Activated B cell treated with CpG ODN at 0.5 μM for 24 hours (primary cell): ENCODE data around the gene RIIAD1. TPM values are rescaled to one million over a fixed set of nuclear protein-coding genes. Genes with fewer than 3 reads are reported as not detected.

Experiments used
- ATAC-seq: fragments of 200-7000 bp; cut with Tn5 transposase; one replicate; pipeline ENCODE4 v1.10.0; 2021; ENCODE audit warnings: low read depth, mild to moderate bottlenecking, moderate library complexity
- CTCF ChIA-PET: fragments of 350-600 bp; sonication (Branson Sonifier 250); formaldehyde crosslinking; loops from one replicate; lab custom pipeline; 2021; ENCODE audit warnings: antibody characterized with exemption; lab: Charles Lee
- POLR2A ChIA-PET: fragments of 350-600 bp; sonication (Branson Sonifier 250); formaldehyde crosslinking; loops from one replicate; lab custom pipeline; 2021; ENCODE audit warnings: antibody characterized with exemption; lab: Charles Lee
- DNase-seq: peaks from one replicate; pipeline ENCODE4 v3.0.0; 2022
- H3K27ac Mint-ChIP-seq: one replicate; pipeline ENCODE4 v1.8.0; 2020; ENCODE audit warnings: mixed read lengths
- H3K27me3 Mint-ChIP-seq: one replicate; pipeline ENCODE4 v1.8.0; 2021; ENCODE audit warnings: mixed read lengths
- H3K36me3 Mint-ChIP-seq: one replicate; pipeline ENCODE4 v1.8.0; 2021; ENCODE audit warnings: low read depth, mixed read lengths
- H3K4me1 Mint-ChIP-seq: one replicate; pipeline ENCODE4 v1.8.0; 2021; ENCODE audit warnings: mixed read lengths
- H3K4me3 Mint-ChIP-seq: one replicate; pipeline ENCODE4 v1.8.0; 2020; ENCODE audit warnings: mild to moderate bottlenecking, mixed read lengths
- H3K9me3 Mint-ChIP-seq: one replicate; pipeline ENCODE4 v1.8.0; 2020; ENCODE audit warnings: mixed read lengths
- intact Hi-C: fragments of 100-400 bp; cut with micrococcal nuclease; formaldehyde crosslinking; loops from one replicate; pipeline ENCODE4 v1.15.1; 2024
- total RNA-seq: library from RNA; stranded (reverse); gene quantifications from 2 replicates; pipeline ENCODE4 v1.2.3, GENCODE V29; 2022
- TF ChIP-seq, protein P1 (sequence below): fragments of 200-600 bp; IDR thresholded peaks from one replicate; pipeline ENCODE4 v1.8.0; 2022; ENCODE audit warnings: antibody characterized with exemption, mild to moderate bottlenecking

The RIIAD1 gene
- total RNA-seq, 1 donor from 2014 or later = not detected

DNA sequence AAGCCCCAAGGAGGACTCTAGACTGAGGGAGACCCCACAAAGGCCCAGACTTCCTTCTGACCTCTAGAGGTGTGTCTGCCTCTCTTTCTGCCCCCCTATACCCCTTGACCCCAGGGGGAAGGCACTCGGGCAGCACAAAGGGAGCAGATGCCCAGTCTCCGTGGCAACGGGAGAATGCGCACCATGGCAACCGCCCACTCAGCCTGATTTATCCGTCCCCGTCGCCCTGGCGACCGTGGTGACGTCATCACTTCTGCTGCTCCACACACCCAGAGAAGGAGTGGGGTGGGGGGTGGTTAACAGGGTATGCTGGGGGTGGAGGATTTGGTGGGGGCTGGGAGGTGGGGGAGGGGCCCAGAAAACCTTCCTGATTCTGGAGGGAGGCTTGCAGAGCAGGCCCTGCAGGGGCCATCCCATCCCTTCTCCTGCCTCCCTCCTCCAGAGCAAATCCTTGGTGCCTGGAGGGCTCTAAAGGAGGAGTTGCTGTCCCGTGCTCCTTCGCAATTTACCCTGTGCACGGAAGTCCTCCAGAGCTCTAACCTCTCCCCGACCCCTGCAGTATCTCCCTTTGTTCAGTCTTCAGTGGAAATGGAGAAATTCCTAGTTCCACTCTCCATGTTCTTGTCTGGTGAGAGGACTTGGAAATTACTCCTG lies 11.0 kb upstream of the RIIAD1 start:
- TF ChIP-seq, protein P1, sequence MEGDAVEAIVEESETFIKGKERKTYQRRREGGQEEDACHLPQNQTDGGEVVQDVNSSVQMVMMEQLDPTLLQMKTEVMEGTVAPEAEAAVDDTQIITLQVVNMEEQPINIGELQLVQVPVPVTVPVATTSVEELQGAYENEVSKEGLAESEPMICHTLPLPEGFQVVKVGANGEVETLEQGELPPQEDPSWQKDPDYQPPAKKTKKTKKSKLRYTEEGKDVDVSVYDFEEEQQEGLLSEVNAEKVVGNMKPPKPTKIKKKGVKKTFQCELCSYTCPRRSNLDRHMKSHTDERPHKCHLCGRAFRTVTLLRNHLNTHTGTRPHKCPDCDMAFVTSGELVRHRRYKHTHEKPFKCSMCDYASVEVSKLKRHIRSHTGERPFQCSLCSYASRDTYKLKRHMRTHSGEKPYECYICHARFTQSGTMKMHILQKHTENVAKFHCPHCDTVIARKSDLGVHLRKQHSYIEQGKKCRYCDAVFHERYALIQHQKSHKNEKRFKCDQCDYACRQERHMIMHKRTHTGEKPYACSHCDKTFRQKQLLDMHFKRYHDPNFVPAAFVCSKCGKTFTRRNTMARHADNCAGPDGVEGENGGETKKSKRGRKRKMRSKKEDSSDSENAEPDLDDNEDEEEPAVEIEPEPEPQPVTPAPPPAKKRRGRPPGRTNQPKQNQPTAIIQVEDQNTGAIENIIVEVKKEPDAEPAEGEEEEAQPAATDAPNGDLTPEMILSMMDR = no peak
- no peak overlapping the region for H3K27ac Mint-ChIP-seq
- H3K4me1 Mint-ChIP-seq = peaks cover 5% of the 10 kb centered on the region
- intact Hi-C loops = no loop called here
- ATAC-seq (no peak), DNase-seq (no peak)
- H3K36me3 Mint-ChIP-seq = no peaks in the 10 kb centered on the region
- H3K9me3 Mint-ChIP-seq = no peaks in the 10 kb centered on the region
- peaks cover 5% of the 10 kb centered on the region for H3K27me3 Mint-ChIP-seq
- H3K4me3 Mint-ChIP-seq = no peak overlapping the region
- POLR2A ChIA-PET = no interaction called here
- CTCF ChIA-PET = no interaction called here

GRCh38 chr1:151711044-151711800 lies 10.1 kb upstream of the RIIAD1 start:
- H3K36me3 Mint-ChIP-seq = no peaks in the 10 kb centered on the region
- ChIA-PET CTCF (no interaction called here), POLR2A (no interaction called here)
- ATAC-seq = no peak
- H3K27me3 Mint-ChIP-seq = peaks cover 13% of the 10 kb centered on the region
- no peaks in the 10 kb centered on the region for H3K9me3 Mint-ChIP-seq
- H3K4me1 Mint-ChIP-seq = peaks cover 5% of the 10 kb centered on the region
- TF ChIP-seq, protein P1 = no peak
- intact Hi-C loops = no loop called here
- H3K27ac Mint-ChIP-seq = no peak overlapping the region
- no peak overlapping the region for H3K4me3 Mint-ChIP-seq
- DNase-seq = no peak

DNA sequence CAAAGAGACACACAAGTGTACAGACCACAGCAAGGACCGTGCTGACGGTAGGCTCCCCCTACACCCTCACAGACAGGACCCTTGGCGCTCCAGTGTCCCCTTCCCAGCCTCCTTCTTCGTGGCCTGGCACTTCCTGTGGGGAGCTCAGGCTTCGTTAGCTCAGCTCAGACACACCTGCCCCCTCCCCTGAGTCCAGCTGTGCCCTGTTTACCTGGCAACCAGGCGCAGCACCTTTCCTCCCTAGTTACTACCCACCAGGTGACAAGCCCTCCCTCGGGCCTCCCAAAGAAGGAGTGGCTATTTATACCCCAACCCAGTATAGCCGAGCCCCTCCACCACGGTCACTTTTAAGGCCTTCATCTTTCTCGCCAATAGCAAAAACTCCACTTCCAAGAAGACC lies 9.4 kb upstream of the RIIAD1 start:
- intact Hi-C loops = no loop called here
- no peak for ATAC-seq

GRCh38 chr1:151713044-151713443 lies 8.3 kb upstream of the RIIAD1 start:
- TF ChIP-seq, protein P1 = no peak
- ChIA-PET POLR2A (no interaction called here), CTCF (no interaction called here)
- intact Hi-C loops = no loop called here
- ATAC-seq (no peak), DNase-seq (no peak)
- Mint-ChIP-seq H3K9me3 (no peaks in the 10 kb centered on the region), H3K4me3 (no peak overlapping the region), H3K27ac (no peak overlapping the region), H3K27me3 (peaks cover 27% of the 10 kb centered on the region), H3K36me3 (no peaks in the 10 kb centered on the region), H3K4me1 (peaks cover 5% of the 10 kb centered on the region)

More for the DNA sequence above, 9.4 kb upstream of the RIIAD1 start:
- TF ChIP-seq, protein P1 = no peak
- Mint-ChIP-seq H3K4me3 (no peak overlapping the region), H3K27me3 (peaks cover 17% of the 10 kb centered on the region), H3K27ac (no peak overlapping the region), H3K9me3 (no peaks in the 10 kb centered on the region), H3K4me1 (peaks cover 3% of the 10 kb centered on the region), H3K36me3 (no peaks in the 10 kb centered on the region)
- ChIA-PET CTCF (no interaction called here), POLR2A (no interaction called here)
- no peak for DNase-seq

DNA sequence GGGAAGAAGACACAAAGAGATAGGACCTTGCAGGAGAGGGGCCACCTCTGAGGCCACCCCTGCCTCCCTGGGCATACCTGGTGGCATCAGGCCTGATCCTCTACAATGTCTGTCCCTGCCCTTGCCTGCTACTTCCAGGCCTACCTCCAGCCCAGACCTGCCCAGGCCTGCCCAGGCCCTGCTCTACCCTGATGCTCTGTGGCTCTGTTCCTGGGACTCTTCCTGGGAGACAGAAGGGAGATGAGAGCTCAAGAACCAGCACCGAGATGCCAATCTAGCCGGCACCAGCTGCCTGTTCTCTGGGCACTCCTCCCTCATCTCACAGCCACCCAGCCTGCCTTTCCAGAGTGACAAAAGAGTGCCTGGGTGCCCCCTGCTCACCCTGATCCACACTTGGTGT lies 7.4 kb upstream of the RIIAD1 start:
- no peak for ATAC-seq
- Mint-ChIP-seq H3K27ac (no peak overlapping the region), H3K4me3 (no peak overlapping the region), H3K36me3 (no peaks in the 10 kb centered on the region), H3K4me1 (peaks cover 5% of the 10 kb centered on the region), H3K27me3 (peaks cover 34% of the 10 kb centered on the region), H3K9me3 (no peaks in the 10 kb centered on the region)
- ChIA-PET POLR2A (no interaction called here), CTCF (no interaction called here)
- TF ChIP-seq, protein P1 = no peak
- intact Hi-C loops = no loop called here
- no peak for DNase-seq
